Measurements from ENCODE around the gene P2RY11. TPM values are rescaled to one million over a fixed set of nuclear protein-coding genes. Genes with fewer than 3 reads are reported as not detected.

The P2RY11 gene
- total and polyA plus RNA-seq, 2 experiments from 2014 or later, result 2.7 to 6.1 TPM

- TF ChIP-seq EZH2 (IDR thresholded peaks at IDR 0.05; ENCODE audit: borderline replicate concordance), result no peak
- TF ChIP-seq EZH2phosphoT487 (IDR thresholded peaks at IDR 0.05; ENCODE audit: low read depth, severe bottlenecking, unreplicated experiment), result no peak
- no peak for TF ChIP-seq CTCF (IDR thresholded peaks at IDR 0.05; ENCODE audit: poor library complexity)
- DNase-seq (ENCODE audit: low spot score), result no peak
- no peaks in the 10 kb centered on the region for H3K9me2 ChIP-seq (replicated peaks; ENCODE audit: insufficient read depth)
- peaks cover 8% of the 10 kb centered on the region for H3K4me1 ChIP-seq (ENCODE audit: insufficient read depth)
- H3K27ac ChIP-seq, result peak overlapping the region; percentile 46
- WGBS (ENCODE audit: low lambda C conversion rate, missing lambda C conversion rate), result 58% methylated on average over 20 of the region's 26 CpGs
- H3K4me2 ChIP-seq, result peak overlapping the region; percentile 97
- peak overlapping the region; percentile 39 for H3K4me3 ChIP-seq
- H3K36me3 ChIP-seq (replicated peaks; ENCODE audit: insufficient read depth, low read depth), result no peaks in the 10 kb centered on the region
- H2AFZ ChIP-seq, result peak overlapping the region; percentile 98
- H3K79me2 ChIP-seq, result no peaks in the 10 kb centered on the region
- no peaks in the 10 kb centered on the region for H4K20me1 ChIP-seq (ENCODE audit: insufficient read depth, poor library complexity, severe bottlenecking)
- no peaks in the 10 kb centered on the region for H3K27me3 ChIP-seq
- no peaks in the 10 kb centered on the region for H3K9me3 ChIP-seq (ENCODE audit: low read depth)
Measured at GRCh38 chr19:10096615-10096963, 14.9 kb upstream of the P2RY11 start.

- WGBS (ENCODE audit: low lambda C conversion rate, missing lambda C conversion rate), result 87% methylated on average over 5 of the region's 5 CpGs
Measured at GRCh38 chr19:10100163-10100785, 11.2 kb upstream of the P2RY11 start.

GRCh38 chr19:10102787-10103236 lies 8.7 kb upstream of the P2RY11 start:
- Histone ChIP-seq H3K36me3 (replicated peaks; ENCODE audit: insufficient read depth, low read depth) (no peaks in the 10 kb centered on the region), H3K4me3 (no peak overlapping the region), H3K4me1 (ENCODE audit: insufficient read depth) (peaks cover 7% of the 10 kb centered on the region), H2AFZ (no peak overlapping the region), H3K4me2 (no peak overlapping the region), H3K9me3 (ENCODE audit: low read depth) (no peaks in the 10 kb centered on the region), H3K79me2 (peaks cover 16% of the 10 kb centered on the region), H3K27ac (no peak overlapping the region), H3K9me2 (replicated peaks; ENCODE audit: insufficient read depth) (no peaks in the 10 kb centered on the region), H4K20me1 (ENCODE audit: insufficient read depth, poor library complexity, severe bottlenecking) (no peaks in the 10 kb centered on the region), H3K27me3 (no peaks in the 10 kb centered on the region)
- 82% methylated on average over 7 of the region's 7 CpGs for WGBS (ENCODE audit: low lambda C conversion rate, missing lambda C conversion rate)
- TF ChIP-seq CTCF (IDR thresholded peaks at IDR 0.05; ENCODE audit: poor library complexity), result no peak
- TF ChIP-seq EZH2phosphoT487 (IDR thresholded peaks at IDR 0.05; ENCODE audit: low read depth, severe bottlenecking, unreplicated experiment), result no peak
- no peak for TF ChIP-seq EZH2 (IDR thresholded peaks at IDR 0.05; ENCODE audit: borderline replicate concordance)
- no peak for DNase-seq (ENCODE audit: low spot score)

More at GRCh38 chr19:10100163-10100785, 11.2 kb upstream of the P2RY11 start:
- Histone ChIP-seq H3K4me2 (no peak overlapping the region), H3K4me3 (no peak overlapping the region), H2AFZ (no peak overlapping the region), H3K27me3 (no peaks in the 10 kb centered on the region), H3K4me1 (ENCODE audit: insufficient read depth) (peaks cover 8% of the 10 kb centered on the region), H3K79me2 (no peaks in the 10 kb centered on the region), H3K36me3 (replicated peaks; ENCODE audit: insufficient read depth, low read depth) (no peaks in the 10 kb centered on the region), H3K9me3 (ENCODE audit: low read depth) (no peaks in the 10 kb centered on the region), H3K9me2 (replicated peaks; ENCODE audit: insufficient read depth) (no peaks in the 10 kb centered on the region), H3K27ac (no peak overlapping the region), H4K20me1 (ENCODE audit: insufficient read depth, poor library complexity, severe bottlenecking) (no peaks in the 10 kb centered on the region)
- TF ChIP-seq EZH2phosphoT487 (IDR thresholded peaks at IDR 0.05; ENCODE audit: low read depth, severe bottlenecking, unreplicated experiment) (no peak), CTCF (IDR thresholded peaks at IDR 0.05; ENCODE audit: poor library complexity) (no peak), EZH2 (IDR thresholded peaks at IDR 0.05; ENCODE audit: borderline replicate concordance) (no peak)
- no peak for DNase-seq (ENCODE audit: low spot score)
